Astrocyte (in vitro differentiated cells and primary cell): ENCODE results near the gene GLYR1. TPM values are rescaled to one million over a fixed set of nuclear protein-coding genes. Genes with fewer than 3 reads are reported as not detected.

Experiments
- DNase-seq: peaks from one replicate; pipeline ENCODE4 v3.0.0-alpha.2; 2010; ENCODE audit warnings: low read depth
- FAIRE-seq: peaks from 2 replicates; lab custom pipeline; 2011; peaks lifted over from hg19 to GRCh38; lab: Jason Lieb, UNC
- H2AFZ ChIP-seq: 2 replicates; pipeline ENCODE4 v1.6.0; 2012; ENCODE audit warnings: low read depth, low read length, inconsistent platforms
- H3K27ac ChIP-seq: 2 replicates; pipeline ENCODE4 v1.5.1; 2011; ENCODE audit warnings: low read depth, low read length, inconsistent platforms
- H3K27me3 ChIP-seq: 2 replicates; pipeline ENCODE4 v1.6.0; 2011; ENCODE audit warnings: low read length, inconsistent platforms; ENCODE audit not compliant: insufficient read depth
- H3K36me3 ChIP-seq: 2 replicates; pipeline ENCODE4 v1.5.1; 2011; ENCODE audit warnings: low read length, inconsistent platforms; ENCODE audit not compliant: insufficient read depth
- H3K4me1 ChIP-seq: 2 replicates; pipeline ENCODE4 v1.5.1; 2011; ENCODE audit warnings: low read length, inconsistent platforms; ENCODE audit not compliant: insufficient read depth
- H3K4me2 ChIP-seq: 2 replicates; pipeline ENCODE4 v1.6.0; 2012; ENCODE audit warnings: low read length, inconsistent platforms
- H3K4me3 ChIP-seq: 2 replicates; pipeline ENCODE4 v1.5.1; 2011; ENCODE audit warnings: low read depth, mild to moderate bottlenecking, low read length, inconsistent platforms; ENCODE audit not compliant: insufficient read depth
- H3K79me2 ChIP-seq: 2 replicates; pipeline ENCODE4 v1.6.0; 2012; ENCODE audit warnings: mild to moderate bottlenecking, low read length, inconsistent platforms; ENCODE audit not compliant: insufficient read depth
- H3K9ac ChIP-seq: 2 replicates; pipeline ENCODE4 v1.6.0; 2012; ENCODE audit warnings: mild to moderate bottlenecking, low read length, inconsistent platforms
- H3K9me3 ChIP-seq: 2 replicates; pipeline ENCODE4 v1.5.1; 2012; ENCODE audit warnings: low read depth, mild to moderate bottlenecking, low read length, inconsistent platforms; ENCODE audit not compliant: insufficient read depth
- H4K20me1 ChIP-seq: 2 replicates; pipeline ENCODE4 v1.6.0; 2012; ENCODE audit warnings: low read length, inconsistent platforms; ENCODE audit not compliant: insufficient read depth
- H3K27ac Mint-ChIP-seq: one replicate; pipeline ENCODE4 v1.8.0; 2021; ENCODE audit warnings: mild to moderate bottlenecking, mixed read lengths; ENCODE audit not compliant: unreplicated experiment
- H3K27me3 Mint-ChIP-seq: one replicate; pipeline ENCODE4 v1.8.0; 2021; ENCODE audit warnings: low read depth, mixed read lengths; ENCODE audit not compliant: unreplicated experiment
- H3K36me3 Mint-ChIP-seq: one replicate; pipeline ENCODE4 v1.8.0; 2021; ENCODE audit warnings: low read depth, mixed read lengths; ENCODE audit not compliant: unreplicated experiment
- H3K4me1 Mint-ChIP-seq: one replicate; pipeline ENCODE4 v1.8.0; 2021; ENCODE audit warnings: low read depth, mixed read lengths; ENCODE audit not compliant: unreplicated experiment
- H3K4me3 Mint-ChIP-seq: one replicate; pipeline ENCODE4 v1.8.0; 2021; ENCODE audit warnings: mild to moderate bottlenecking, moderate library complexity, mixed read lengths; ENCODE audit not compliant: unreplicated experiment
- H3K9me3 Mint-ChIP-seq: one replicate; pipeline ENCODE4 v1.8.0; 2021; ENCODE audit warnings: mild to moderate bottlenecking, mixed read lengths; ENCODE audit not compliant: unreplicated experiment
- EZH2 ChIP-seq: IDR thresholded peaks from 2 replicates; pipeline ENCODE4 v1.6.1; 2012; ENCODE audit warnings: mild to moderate bottlenecking, low read length, inconsistent platforms; ENCODE audit not compliant: insufficient read depth
- total RNA-seq: library from RNA; stranded (reverse); gene quantifications from 2 replicates; pipeline ENCODE4 v1.2.1, GENCODE V29; 2021
- TF ChIP-seq, protein P1 (sequence below): IDR thresholded peaks from 2 replicates; pipeline ENCODE4 v1.5.1; 2011; ENCODE audit warnings: low read depth, mild to moderate bottlenecking, inconsistent platforms, low read length, moderate library complexity; ENCODE audit not compliant: insufficient read depth

The GLYR1 gene
- total RNA-seq, 1 donor from 2014 or later: 77.8 TPM

GRCh38 chr16:4873091-4873490 is 26.0 kb upstream of the GLYR1 start:
- Histone ChIP-seq H3K9ac (no peak overlapping the region), H4K20me1 (peaks cover 65% of the 10 kb centered on the region), H3K9me3 (no peaks in the 10 kb centered on the region), H3K4me3 (no peak overlapping the region), H3K4me1 (no peaks in the 10 kb centered on the region), H2AFZ (no peak overlapping the region), H3K79me2 (peaks cover 27% of the 10 kb centered on the region), H3K27ac (no peak overlapping the region), H3K4me2 (no peak overlapping the region), H3K36me3 (peaks cover 55% of the 10 kb centered on the region), H3K27me3 (no peaks in the 10 kb centered on the region)
- TF ChIP-seq, protein P1, sequence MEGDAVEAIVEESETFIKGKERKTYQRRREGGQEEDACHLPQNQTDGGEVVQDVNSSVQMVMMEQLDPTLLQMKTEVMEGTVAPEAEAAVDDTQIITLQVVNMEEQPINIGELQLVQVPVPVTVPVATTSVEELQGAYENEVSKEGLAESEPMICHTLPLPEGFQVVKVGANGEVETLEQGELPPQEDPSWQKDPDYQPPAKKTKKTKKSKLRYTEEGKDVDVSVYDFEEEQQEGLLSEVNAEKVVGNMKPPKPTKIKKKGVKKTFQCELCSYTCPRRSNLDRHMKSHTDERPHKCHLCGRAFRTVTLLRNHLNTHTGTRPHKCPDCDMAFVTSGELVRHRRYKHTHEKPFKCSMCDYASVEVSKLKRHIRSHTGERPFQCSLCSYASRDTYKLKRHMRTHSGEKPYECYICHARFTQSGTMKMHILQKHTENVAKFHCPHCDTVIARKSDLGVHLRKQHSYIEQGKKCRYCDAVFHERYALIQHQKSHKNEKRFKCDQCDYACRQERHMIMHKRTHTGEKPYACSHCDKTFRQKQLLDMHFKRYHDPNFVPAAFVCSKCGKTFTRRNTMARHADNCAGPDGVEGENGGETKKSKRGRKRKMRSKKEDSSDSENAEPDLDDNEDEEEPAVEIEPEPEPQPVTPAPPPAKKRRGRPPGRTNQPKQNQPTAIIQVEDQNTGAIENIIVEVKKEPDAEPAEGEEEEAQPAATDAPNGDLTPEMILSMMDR: no peak
- TF ChIP-seq EZH2: no peak
- H3K27me3 Mint-ChIP-seq: no peaks in the 10 kb centered on the region
- H3K4me1 Mint-ChIP-seq: peaks cover 10% of the 10 kb centered on the region
- FAIRE-seq: no peak
- DNase-seq: no peak
- peak overlapping the region; percentile 35 for H3K27ac Mint-ChIP-seq
- H3K4me3 Mint-ChIP-seq: no peak overlapping the region
- no peaks in the 10 kb centered on the region for H3K9me3 Mint-ChIP-seq
- H3K36me3 Mint-ChIP-seq: peaks cover 35% of the 10 kb centered on the region

DNA sequence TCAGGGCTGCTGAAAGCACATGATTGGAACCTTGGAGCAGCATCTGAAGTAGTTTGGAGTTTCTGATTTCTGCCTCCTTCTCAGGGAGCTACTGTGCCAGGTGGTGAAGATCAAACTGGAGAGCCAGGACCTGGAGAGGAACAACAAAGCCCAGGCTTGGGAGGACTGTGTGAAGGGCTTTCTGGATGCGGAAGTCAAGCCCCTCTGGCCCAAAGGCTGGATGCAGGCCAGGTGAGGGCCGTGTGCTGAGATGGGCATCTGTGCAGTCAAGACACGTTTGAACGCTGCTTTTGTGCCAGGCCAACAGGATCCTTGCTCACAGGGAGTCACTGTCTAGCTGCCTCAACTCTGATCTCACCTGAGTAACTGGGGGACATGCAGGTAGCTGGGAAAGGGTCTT is 24.0 kb upstream of the GLYR1 start:
- Histone ChIP-seq H3K36me3 (peaks cover 43% of the 10 kb centered on the region), H3K27me3 (no peaks in the 10 kb centered on the region), H3K27ac (no peak overlapping the region), H3K4me3 (no peak overlapping the region), H2AFZ (no peak overlapping the region), H3K4me1 (no peaks in the 10 kb centered on the region), H3K9me3 (no peaks in the 10 kb centered on the region), H3K4me2 (no peak overlapping the region), H4K20me1 (peaks cover 74% of the 10 kb centered on the region), H3K79me2 (peaks cover 47% of the 10 kb centered on the region), H3K9ac (no peak overlapping the region)
- H3K9me3 Mint-ChIP-seq: no peaks in the 10 kb centered on the region
- H3K4me1 Mint-ChIP-seq: peaks cover 16% of the 10 kb centered on the region
- FAIRE-seq (no peak), DNase-seq (no peak)
- TF ChIP-seq, protein P1: no peak
- no peak for TF ChIP-seq EZH2
- no peaks in the 10 kb centered on the region for H3K27me3 Mint-ChIP-seq
- no peak overlapping the region for H3K27ac Mint-ChIP-seq
- peaks cover 37% of the 10 kb centered on the region for H3K36me3 Mint-ChIP-seq
- H3K4me3 Mint-ChIP-seq: no peak overlapping the region

DNA sequence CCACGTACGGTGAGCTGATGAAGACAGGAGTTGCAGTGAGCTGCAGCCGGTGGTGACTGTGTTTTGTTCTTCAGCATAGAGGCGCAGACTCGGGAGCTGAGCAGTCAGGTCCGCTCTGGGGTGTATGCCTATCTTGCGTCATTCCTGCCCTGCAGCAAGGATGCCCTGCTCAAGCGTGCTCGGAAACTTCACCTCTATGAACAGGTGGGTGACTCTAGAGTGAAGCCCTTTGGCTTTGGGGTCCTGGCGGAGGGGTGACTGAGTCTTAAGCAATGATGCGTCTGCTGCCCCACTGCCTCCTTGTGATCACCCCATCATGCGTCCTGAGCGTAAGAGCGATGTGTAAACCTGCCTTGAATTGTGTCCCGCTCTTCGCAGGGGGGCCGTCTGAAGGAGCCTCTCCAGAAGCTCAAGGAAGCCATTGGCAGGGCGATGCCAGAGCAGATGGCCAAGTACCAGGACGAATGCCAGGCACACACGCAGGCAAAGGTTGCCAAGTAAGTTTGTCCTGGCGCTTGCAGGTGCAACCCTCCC is 23.1 kb upstream of the GLYR1 start:
- H3K4me2 ChIP-seq: no peak overlapping the region
- Mint-ChIP-seq H3K36me3 (peaks cover 31% of the 10 kb centered on the region), H3K27ac (no peak overlapping the region), H3K4me3 (no peak overlapping the region), H3K9me3 (no peaks in the 10 kb centered on the region), H3K4me1 (peaks cover 16% of the 10 kb centered on the region), H3K27me3 (no peaks in the 10 kb centered on the region)
- DNase-seq (no peak), FAIRE-seq (no peak)
- H3K36me3 ChIP-seq: peaks cover 38% of the 10 kb centered on the region
- no peak overlapping the region for H3K27ac ChIP-seq
- no peaks in the 10 kb centered on the region for H3K4me1 ChIP-seq
- peaks cover 51% of the 10 kb centered on the region for H3K79me2 ChIP-seq
- TF ChIP-seq, protein P1: no peak
- no peak for TF ChIP-seq EZH2
- H3K27me3 ChIP-seq: no peaks in the 10 kb centered on the region
- no peak overlapping the region for H3K9ac ChIP-seq
- H3K4me3 ChIP-seq: no peak overlapping the region
- H3K9me3 ChIP-seq: no peaks in the 10 kb centered on the region
- no peak overlapping the region for H2AFZ ChIP-seq
- peaks cover 75% of the 10 kb centered on the region for H4K20me1 ChIP-seq
